ENCODE measurements around the gene SART1.

SART1 gene

GRCh38 chr11:65967329-65967934 is 5.9 kb downstream of the SART1 start:
- DNase-seq: no peak

GRCh38 chr11:65968600-65969482 is 7.3 kb downstream of the SART1 start:
- DNase-seq: no peak

GRCh38 chr11:65972116-65972515 is 10.6 kb downstream of the SART1 start:
- DNase-seq: no peak

GRCh38 chr11:65973439-65974110 is 12.0 kb downstream of the SART1 start:
- DNase-seq: no peak

DNA sequence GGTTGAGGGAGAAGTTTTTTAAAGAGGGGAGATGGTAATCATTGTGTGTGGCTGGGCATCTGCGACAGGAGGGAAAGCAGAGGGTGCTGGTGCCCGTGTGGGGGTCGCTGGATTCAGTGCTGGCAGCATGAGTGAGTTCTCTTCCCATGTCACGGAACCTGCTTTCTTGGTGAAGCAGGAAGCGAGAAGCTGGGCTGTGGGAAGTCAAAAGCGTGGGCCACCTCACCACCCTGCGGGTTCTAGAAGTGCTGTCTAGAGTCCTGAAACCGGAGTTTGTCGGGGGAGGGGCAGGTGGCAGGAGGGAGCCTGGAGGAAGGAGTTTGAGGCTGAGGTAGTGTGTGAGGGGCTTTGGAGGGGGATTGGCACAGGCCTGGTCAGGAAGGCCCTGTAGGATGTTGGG is 14.2 kb downstream of the SART1 start:
- no peak for DNase-seq

DNA sequence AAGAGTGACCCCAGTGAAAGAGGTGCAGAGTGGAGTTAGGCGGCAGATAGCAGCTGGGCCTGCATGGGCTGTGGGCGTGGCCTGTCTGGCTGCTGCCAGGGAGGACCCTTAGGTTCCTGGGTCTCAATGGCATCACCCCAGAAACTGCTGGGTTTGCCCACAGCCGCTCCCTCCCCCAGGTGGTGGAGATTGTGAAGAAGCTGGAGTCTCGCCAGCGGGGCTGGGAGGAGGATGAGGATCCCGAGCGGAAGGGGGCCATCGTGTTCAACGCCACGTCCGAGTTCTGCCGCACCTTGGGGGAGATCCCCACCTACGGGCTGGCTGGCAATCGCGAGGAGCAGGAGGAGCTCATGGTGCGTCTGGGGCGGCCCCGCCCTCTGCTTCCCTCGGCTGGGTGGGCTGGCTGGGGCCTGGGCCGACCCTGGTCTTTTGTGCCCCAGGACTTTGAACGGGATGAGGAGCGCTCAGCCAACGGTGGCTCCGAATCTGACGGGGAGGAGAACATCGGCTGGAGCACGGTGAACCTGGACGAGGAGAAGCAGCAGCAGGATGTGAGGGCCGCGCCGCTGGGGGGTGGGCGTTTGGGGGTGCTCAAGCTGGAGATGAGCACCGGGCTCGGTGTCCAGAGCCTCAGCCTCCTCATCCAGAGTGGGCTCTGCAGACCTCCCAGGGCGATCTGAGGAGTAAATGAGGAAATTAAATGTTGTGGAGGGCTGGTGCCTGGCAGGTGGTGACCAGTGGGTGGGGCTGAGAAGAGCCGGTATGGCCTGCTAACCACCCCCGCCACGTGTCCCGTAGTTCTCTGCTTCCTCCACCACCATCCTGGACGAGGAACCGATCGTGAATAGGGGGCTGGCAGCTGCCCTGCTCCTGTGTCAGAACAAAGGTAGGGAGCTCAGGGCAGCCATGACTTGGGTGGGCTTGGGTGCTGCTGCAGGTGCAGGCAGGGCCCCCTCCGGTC is 15.0 kb downstream of the SART1 start:
- no peak for DNase-seq

GRCh38 chr11:65977621-65978390 is 16.3 kb downstream of the SART1 start:
- no peak for DNase-seq

GRCh38 chr11:65978391-65979238 is 17.1 kb downstream of the SART1 start:
- DNase-seq: no peak

DNA sequence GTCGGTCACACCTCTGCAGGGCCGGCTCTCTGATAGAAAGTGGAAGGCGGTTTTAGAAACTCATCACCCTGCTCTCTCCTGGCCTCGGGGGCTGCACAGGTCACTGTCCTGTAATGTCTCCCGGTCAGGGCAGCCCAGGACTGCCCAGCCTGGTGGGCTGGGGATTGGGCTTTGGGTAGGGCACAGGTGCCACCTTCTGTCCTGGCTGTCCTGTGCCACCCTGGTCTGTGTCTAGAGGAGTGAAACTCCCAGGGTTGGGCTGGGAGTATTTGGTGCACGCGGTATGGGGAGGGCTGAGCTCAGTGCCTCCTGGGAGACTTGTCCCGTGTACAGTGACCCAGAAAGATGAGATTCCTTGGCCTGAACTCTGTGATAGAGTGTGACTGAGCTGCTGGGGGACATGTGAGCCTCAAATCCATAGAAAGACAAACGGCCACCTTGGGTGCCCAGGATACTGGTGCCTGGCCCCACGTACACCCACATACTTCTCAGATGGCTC is 17.8 kb downstream of the SART1 start:
- DNase-seq: no peak

- no peak for DNase-seq
Observed at GRCh38 chr11:65981101-65981740, 19.7 kb downstream of the SART1 start.

DNA sequence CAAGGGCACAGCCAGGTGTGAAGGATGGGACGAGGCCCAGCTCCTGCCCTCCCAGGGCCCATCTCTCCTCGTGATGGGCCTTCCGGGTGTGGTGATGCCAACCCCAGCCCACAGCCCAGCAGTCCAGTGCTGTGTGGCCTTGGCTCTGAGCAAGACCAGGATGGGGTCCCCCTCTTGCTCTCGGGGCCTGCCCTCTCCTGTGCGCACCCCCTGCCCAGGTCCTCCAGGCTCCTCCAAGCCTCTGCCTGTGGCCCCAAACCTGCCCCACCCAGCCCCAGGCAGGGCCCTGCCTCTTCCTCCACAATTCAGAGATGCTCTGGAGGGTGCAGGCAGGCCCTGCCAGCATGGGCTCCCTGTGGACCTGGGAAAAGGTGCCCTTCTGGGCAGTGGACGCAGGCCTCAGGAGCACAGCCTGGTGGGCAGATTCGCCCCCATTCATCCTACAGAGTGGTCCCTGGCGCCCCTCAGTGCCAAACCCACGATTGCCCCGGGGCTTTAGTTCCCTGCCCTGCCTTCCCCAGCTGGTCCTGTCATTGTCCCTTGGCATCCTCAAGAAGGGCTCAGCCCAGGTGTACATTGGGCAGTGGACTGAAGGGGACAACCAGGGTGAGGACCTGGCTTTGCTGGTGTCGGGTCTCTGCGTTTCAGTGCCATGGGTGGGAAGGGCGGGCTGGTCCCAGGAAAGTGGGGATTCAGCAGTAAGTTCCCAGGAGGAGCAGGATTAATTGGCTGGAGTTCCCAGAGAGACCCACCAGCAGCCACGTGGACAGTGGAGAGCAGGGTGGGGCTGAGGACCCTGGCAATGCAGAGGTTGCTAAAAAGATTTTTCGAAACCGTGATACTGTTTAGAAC is 20.7 kb downstream of the SART1 start:
- no peak for DNase-seq

GRCh38 chr11:65982824-65983588 is 21.5 kb downstream of the SART1 start:
- no peak for DNase-seq

- no peak for DNase-seq
Observed at GRCh38 chr11:65983589-65983987, 22.1 kb downstream of the SART1 start.

GRCh38 chr11:65987336-65987735 is 25.8 kb downstream of the SART1 start:
- no peak for DNase-seq

- peak; percentile 39 for DNase-seq
Observed at GRCh38 chr11:65988791-65989592, 27.5 kb downstream of the SART1 start.

DNA sequence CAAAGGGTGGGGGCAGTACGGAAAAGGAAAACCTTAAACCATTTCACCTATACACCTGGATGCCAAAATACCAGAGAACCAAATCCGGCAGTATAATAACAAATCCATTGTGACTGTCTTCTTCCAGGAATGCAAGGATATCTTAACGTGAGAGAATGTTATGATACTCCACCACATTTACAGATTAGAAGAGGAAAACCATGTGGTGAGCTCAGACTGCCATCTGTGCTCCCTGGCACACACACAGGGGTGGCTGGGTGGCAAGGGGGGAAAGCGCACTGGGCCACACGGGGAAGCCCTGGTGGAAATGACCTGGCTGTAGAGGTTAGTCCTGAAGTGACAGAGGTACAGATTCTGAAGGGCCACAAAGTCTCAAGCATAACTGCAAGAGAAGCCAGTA is 30.5 kb downstream of the SART1 start:
- DNase-seq: no peak

- no peak for DNase-seq
Observed at GRCh38 chr11:65997286-65997685, 35.8 kb downstream of the SART1 start.

Data from GOT3 (cell line).